GM21737 (cell line): ENCODE results near the gene TRIM16.
A peak's percentile ranks its signal among the peaks of the same experiment; 100 is the strongest.
"Not testable (repeated sequence)": the region's sequence is repeated elsewhere in the genome, so short reads cannot be mapped to it uniquely, and the experiment has no call there.

Experiments
- ATAC-seq: cut with Tn5 transposase; IDR thresholded peaks from one replicate; pipeline ENCODE4 v1.9.1; 2021; ENCODE audit warnings: mild to moderate bottlenecking, moderate library complexity; ENCODE audit not compliant: unreplicated experiment

Gene TRIM16

DNA sequence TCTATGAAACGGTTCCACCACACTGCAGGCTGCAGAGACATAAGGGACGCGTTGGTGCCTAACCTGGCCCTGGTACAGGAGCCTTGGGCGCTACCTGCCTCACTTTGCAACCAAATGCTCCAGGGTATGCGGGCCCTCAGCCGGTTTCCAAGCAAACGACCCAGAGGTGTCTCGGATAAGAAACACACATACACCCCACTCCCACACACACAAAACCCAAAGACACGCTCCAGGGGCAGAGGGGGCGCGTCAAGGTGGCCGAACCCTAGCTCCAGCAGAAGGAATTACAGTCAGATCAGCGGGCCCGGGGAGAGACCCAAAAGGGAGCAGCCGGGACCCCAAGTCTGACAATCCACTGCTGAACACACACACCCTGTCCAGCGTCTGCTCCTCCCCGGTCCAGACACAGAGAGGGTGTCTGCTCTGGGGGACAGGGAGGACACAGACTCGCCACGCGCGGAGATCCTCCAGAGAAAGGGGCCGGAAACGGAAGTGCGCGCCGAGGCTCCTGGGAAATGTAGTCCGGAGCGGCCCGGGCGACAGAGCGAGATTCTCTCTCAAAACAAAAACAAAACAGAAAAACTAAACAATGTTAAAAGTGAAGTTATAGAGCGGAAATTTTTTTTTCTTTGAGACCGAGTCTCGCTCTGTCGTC is at the start of gene TRIM16:
Gene TRIM16 (minus strand): TSS at position 488 of the 655 bp plus-strand sequence. CDS start 32,702 bp downstream, outside the sequence.
- peak; percentile 86 for ATAC-seq

DNA sequence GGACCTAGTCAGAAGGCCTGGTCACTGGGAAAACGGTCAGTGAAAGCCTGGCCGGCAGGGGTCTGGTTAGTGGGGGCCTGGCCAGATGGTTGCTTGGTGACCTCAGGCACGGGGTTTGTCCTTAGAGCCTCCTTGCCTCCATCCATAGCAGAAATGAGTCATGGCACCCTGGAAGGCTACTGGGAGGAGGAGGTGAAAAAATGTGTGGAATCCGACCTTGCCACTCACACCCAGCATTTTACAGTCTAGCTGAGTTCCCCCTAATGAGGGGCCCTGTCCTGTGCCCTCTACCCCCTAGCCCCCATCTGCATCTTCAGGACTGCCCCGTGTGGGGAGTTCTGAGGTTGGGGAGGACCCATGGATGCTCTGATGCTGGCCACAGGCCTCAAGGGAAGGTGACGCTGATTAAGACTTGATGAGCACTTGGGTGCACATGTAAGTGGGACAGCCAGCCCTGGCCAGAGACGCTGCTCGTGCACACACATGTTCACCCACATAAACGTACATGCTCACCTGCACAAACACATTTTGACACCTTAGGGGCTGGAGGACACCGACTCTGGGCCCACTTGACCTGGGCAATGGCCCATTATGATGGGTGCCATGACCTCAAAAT is 49.2 kb upstream of the TRIM16 start:
- not testable (repeated sequence) for ATAC-seq

DNA sequence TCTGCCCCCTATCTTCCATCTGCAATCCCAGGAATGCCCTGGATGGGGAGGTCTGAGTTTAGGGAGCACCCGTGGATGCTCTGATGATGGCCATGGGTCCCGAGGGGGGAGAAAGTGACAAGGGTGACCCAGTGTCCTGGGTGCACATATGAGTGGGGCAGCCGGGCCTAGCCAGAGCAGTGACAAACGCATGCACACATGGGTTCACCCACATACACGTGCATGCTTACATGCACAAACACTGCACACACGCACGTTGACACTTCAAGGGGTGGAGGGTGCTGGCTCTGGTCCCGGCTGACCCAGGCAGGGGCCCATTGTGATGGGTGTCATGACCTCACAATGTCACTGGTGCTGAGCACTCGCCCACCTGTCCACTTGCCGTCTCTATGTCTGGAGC is 47.8 kb upstream of the TRIM16 start, which contains the start of gene TBC1D26:
Gene TBC1D26 (plus strand): TSS at position 384 of the 400 bp plus-strand sequence. CDS start 3,066 bp downstream, outside the sequence.
- ATAC-seq = not testable (repeated sequence)

DNA sequence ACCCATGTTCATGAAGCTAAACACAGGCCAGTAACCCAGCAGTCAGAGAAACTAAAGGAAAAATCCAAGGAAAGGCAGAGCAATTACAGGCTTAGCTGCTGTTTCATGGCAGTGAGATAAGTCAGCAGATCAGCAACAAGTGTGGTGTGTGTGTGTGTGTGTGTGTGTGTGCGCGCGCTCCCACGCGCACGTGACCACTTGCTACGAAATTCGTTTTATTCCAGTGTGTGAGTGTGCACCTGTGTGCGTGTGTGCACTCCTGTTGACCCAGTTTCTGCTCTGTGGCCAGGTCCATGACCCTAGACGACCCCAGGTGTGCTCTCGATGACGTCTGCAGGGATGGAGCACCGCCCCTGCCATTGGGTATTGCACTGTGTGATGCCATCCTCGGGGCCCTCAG is 46.4 kb upstream of the TRIM16 start:
- not testable (repeated sequence) for ATAC-seq

DNA sequence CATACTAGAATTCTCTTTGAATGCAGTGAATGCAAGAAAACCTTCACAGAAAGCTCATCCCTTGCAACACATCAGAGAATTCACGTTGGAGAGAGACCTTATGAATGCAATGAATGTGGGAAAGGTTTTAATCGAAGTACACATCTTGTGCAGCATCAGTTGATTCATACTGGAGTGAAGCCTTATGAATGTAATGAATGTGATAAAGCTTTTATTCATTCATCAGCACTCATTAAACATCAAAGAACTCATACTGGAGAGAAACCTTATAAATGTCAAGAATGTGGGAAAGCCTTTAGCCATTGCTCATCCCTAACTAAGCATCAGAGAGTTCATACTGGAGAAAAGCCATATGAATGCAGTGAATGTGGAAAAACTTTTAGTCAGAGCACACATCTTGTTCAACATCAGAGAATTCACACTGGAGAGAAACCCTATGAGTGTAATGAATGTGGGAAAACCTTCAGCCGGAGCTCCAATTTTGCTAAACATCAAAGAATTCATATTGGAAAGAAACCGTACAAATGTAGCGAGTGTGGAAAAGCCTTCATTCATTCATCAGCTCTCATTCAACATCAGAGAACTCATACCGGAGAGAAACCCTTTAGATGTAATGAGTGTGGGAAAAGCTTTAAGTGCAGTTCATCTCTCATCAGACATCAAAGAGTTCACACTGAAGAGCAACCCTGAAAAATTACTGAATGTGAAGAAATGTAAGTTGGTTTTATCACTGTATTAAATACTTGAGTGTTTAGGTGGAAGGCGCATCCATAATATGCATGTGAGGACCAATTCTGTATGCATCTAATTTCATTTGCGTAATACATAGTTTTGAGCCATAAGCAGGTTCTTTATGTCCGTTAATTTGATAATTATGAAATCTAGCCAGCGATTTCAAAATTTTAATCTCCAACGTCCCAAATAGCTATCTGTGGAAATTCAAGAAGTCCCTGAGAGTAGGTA is 32.8 kb upstream of the TRIM16 start:
- not testable (repeated sequence) for ATAC-seq

DNA sequence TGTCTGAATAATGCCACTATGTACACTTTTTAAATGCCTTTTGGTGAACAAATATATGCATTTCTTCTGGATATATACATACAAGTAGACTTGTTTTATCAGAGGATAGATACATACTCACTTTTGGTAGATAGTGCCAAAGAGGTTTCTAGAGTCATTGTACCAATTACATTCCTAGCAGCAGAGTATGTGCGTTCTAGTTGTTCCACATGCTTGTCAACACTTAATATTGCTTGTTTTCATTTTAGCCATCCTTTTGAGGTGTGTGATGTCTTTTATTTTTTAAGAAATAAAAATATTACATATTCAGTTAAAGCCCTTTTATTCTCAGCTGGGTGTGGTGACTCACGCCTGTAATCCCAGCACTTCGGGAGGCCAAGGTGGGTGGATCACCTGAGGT is 24.8 kb upstream of the TRIM16 start:
- ATAC-seq = not testable (repeated sequence)

DNA sequence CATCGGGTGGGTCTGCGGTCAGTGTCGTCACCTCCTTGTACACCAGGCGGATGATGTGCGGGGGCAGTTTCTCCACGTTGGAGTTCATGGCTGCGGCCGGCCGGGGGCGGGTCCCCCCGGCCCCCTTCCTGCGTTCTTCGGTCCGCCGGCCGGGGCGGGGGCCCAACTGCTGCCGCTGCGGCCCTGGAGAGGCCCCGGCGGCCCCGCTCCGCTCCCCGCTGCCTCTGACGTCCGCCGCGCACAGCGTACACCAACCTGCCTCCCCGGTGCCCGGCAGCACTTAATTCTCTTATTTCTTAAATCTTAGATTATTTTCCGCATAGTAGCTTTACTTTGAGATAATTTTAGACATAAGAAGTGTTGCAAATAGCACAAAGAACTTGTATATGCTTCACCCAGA is 20.7 kb upstream of the TRIM16 start:
- ATAC-seq = not testable (repeated sequence)

DNA sequence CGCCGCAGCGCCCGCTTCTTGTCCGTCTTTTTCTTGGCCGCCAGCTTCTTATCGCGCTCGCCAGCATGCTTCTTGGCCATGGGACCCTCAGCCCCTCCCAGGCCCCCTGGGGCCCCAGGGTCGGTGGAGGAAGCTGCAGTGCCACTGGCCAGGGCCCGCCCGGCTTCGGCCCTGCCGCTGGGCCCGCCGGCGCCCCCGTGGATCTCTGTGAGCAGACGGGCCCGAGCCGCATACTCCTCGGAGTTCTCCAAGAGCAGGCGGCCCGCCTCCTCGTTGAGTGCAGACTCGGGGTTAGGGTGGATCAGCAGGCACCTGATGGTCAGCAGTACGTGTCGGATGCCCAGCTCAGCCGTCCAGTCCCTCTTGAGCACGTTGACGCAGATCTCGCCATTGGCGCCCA is 20.1 kb upstream of the TRIM16 start:
- not testable (repeated sequence) for ATAC-seq

DNA sequence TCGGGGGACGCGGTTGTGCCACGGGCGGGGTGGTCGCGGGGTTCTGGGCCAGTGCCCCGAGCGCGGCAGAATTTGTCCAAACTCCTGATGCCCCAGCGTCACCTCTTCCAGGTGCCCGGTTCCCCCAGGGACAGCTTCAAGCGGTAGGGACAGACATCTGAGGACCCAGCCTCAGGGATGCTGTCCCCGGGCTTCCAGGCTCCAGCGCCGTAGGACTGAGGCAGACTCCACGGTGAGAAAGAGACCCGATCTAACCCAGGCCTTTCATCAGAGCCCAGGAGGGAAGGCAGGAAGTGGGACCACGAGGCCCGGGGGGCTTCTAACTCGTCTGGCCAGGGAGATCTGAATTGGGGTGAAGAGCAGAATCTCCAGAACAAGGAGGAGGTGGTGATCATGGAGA is 15.8 kb upstream of the TRIM16 start:
- ATAC-seq = not testable (repeated sequence)

DNA sequence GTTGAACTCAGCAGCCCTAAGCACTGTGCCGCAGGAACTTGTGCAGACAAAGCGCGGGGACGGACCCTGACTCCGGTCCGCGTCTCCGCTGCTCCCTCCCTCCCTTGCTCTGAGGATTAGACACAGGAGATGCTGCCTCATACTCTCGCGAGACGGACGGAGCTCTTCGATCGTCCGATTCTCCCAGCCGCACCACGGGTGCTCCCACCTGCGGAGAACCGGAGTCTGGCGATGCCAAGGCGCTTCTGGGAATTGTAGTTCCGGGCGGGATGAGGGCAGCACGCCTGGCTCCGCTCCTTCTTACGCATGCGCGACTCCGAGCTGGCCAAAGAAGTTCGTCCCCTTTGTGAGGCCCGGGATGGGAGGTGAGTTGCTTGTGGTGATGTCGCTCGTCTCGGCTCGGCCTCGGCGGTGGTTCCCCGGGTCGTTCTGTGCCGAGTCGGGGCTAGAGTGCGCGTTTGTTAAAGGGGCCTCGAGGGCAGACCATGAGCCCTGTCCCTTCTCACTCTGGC is 15.4 kb upstream of the TRIM16 start, which contains the start of gene ZNF286A:
Gene ZNF286A (plus strand): TSS at position 340 of the 512 bp plus-strand sequence. CDS start 578 bp downstream, outside the sequence.
- ATAC-seq = peak; percentile 98

DNA sequence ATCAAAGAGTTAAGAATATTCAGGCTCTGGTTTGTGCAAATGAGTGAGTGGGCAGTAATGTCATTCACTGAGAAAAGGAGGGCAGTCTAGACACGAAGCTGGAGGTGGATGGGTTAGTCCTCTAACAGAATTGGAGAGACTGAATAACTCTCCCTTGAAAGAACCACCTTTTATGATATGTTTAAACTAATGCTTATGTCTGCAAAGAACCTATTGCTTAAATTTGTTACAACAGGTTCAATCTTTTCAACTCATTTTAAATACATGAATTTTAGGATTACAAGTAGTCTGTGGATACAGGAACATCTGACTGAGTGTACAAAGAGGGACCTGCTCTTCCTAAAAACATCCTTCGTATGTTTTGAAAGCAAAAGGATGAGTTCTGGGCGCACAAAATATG is 14.9 kb upstream of the TRIM16 start:
- not testable (repeated sequence) for ATAC-seq

DNA sequence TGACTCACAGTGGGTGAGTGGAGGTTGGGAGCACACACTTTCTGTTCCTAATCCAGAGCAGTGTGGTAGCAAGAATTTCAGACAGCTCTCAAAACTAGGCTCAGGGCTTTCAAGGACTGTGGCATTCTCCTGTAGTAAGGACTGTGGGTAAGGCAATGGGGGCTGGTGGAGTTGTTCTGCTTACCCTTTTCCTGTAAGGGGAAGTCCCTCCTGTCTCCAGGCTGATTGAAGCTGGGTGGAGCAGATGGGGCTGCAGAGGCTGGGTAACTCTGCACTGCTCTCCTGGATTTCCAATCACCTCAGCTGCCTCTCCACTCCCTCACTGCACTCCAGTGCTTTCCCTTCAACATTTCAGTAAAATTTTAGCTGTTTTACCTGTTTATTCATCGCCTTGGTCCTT is 3.4 kb upstream of the TRIM16 start:
- not testable (repeated sequence) for ATAC-seq

DNA sequence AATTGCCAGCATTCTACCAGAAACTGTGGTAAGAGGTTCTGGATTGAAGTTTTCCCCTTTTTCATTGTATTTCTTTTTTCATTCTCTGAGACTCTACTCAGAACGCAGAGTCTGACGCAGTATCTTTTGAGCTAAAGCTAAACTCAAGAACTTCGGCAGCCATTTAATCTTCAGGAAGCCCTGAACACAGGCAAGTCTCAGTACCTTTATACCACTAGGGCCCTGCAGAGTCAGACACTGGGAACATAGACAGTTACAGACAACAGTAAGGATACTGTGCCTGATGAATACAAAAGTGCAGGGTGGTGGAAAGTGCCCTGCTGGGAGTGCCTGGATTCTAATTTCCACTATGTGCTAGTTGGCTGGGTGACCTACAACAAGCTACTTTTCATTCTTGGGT is 976 bp downstream of the TRIM16 start:
- not testable (repeated sequence) for ATAC-seq

DNA sequence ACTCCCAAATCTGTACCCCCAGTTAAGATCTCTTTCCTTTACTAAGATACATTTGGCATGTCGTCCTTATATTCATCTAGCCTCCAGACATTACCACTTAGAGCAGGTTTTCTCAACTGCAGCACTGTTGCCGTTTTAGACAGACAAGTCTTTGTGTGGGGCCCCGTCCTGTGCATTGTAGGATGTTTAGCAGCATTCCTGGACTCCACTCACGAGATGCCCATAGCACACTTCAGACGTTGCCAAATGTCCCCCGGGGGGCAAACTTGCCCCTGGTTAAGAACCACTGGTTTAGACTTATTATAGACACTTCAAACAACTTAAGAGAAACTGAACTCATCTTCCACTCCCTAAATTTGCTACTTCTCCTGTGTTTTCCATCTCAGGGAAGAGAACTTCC is 8.1 kb downstream of the TRIM16 start:
- ATAC-seq = not testable (repeated sequence)

DNA sequence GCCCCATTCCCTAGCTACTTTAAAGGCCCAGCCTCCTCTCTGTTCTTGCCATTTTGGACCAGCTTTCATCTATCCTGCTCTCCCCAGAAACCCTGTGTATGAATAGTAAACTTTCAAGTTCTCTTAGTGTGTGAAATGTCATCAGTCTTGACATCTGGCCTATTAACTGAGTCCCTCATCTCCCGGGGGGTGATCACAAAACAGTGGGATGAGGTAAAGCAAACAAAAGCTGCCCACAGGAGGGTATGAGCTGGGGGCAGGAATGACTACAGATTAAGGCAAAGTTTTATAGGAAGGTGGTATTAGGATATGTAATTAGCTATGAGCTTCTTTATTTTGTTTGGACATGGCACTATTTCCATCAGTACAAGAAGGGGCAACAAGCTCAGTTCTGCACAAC is 9.5 kb downstream of the TRIM16 start:
- not testable (repeated sequence) for ATAC-seq

DNA sequence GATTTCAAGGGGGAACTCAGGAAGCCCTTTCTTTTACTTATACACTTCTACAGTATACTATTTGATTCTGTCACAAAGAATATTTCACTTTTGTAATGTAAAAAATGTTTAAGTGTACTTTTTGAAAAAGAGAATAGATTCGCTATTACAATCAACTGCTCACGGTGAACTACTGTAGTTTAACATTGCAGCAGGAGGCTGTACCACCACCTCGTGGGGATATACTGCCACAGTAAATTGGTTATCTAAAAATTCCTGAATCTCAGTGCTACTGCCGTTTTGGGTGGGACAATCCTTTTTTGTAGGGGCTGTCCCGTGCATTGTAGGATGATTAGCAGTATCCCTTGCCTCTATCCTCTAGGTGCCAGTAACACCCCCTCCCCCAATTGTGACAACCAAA is 14.6 kb downstream of the TRIM16 start:
- not testable (repeated sequence) for ATAC-seq

DNA sequence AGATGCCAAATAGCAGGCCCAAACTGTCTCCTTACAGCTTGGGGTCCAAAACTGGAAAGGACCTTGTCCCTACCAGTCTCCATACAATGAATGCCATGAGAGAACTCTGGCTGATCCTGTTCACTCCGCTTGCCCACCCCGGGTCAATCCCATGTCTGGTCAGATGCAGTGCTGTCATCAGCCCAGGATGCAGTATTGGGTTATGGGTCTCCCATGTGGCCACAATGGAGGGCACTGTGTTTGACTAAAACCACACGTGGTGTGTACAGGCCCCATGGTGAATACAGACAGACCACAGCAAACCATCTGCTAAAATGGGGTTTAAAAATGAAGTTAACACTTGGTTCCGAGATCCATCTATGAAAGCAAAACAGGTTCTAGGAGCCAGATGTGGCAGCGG is 20.4 kb downstream of the TRIM16 start:
- no peak for ATAC-seq

DNA sequence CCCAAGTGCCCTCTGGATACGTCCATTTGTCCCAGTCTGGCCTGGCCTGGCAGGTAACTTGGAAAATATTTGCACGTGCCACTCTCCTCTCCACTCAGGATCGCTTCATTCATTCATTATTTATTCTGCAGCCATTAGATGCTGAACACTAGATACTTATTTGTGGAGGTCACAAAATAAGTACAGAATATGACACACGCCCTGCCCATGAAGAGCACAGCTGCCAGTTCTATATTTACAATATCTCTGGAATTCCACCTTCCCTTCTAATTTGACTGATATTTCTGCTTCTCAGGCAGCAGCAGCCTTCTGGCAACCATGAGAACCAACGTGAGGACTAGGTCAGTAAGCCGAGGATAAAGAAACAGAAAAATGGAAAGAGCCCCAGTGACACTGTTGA is 20.9 kb downstream of the TRIM16 start:
- no peak for ATAC-seq

DNA sequence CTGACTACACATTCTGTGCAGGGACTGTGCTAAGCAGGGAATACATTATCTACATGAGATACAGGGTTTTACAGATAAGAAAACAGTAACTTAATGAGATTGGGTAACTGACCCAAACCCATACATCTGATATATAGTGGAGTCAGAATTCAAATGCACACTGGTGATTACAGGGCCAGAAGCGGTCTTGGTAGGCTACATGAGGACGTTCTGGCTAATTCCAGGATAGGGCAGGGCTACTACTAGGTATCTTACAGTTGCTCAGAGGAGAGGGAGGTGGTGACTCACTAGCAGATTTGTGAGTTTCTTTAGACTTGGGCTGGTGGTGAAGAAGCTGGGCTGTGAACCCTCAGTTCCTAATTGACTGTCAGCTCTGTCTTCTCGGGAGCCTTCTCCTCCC is 21.4 kb downstream of the TRIM16 start:
- no peak for ATAC-seq

DNA sequence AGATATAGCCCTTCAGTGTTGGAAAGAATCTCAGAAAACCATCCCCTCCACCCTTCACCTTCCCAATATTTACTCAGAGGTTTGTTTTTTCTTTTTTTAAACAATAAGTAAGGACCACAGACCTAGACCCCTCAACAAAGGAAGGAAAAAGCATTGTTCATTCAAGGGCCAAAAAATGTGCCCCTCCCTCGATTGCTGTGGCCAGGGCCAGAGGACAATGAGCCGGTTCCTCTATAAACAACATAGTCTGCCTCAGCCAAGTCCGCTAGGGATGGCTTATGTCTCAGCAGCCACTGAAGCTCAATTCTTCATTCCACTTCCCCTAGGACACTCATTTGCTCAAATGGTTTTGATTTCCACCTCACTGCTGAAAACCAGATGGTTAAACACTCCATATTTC is 24.0 kb downstream of the TRIM16 start:
- ATAC-seq = no peak

DNA sequence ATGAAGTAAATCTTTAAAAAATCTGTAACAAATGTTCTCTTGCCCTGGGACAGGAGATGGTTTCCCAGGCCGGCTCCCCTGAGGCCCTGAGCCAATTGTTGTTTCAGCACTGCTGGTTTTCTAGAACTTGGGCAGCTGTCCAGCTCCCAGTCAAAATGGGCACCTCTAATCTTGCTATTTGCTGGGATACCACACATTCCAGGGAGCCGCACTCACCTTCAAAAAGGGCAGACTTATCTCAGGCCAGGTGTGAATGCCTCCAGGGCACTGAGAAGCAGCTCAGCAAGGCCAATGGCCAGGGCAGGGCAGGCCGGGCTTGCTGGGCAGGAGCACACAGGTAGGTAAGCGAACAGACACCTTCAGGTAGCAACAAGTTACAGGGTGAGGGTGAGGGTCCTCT is 24.4 kb downstream of the TRIM16 start:
- no peak for ATAC-seq
